SK-N-SH treated with all-trans-retinoic acid at 6 μM for 48 hours (cell line): ENCODE results near the gene HOXC13.

Experiments used
- ATAC-seq: fragments of 200-7000 bp; cut with Tn5 transposase; 3 replicates; pipeline ENCODE4 v1.9.1; 2020; ENCODE audit warnings: mild to moderate bottlenecking, moderate library complexity
- ARNTL ChIP-seq: fragments of 450-650 bp; formaldehyde crosslinking; IDR thresholded peaks from 2 replicates; pipeline ENCODE4 v1.5.0; 2020; ENCODE audit warnings: low read depth, mild to moderate bottlenecking, moderate library complexity, borderline replicate concordance
- BACH2 ChIP-seq: fragments of 250-450 bp; sonication (Bioruptor Pico); IDR thresholded peaks from 2 replicates; pipeline ENCODE4 v1.9.0; 2021; ENCODE audit warnings: mild to moderate bottlenecking, borderline replicate concordance
- CREB5 ChIP-seq: fragments of 250-450 bp; sonication (Bioruptor Pico); IDR thresholded peaks from 2 replicates; pipeline ENCODE4 v1.5.1; 2020; ENCODE audit warnings: low read depth, mild to moderate bottlenecking, moderate library complexity
- CSDC2 ChIP-seq: fragments of 250-450 bp; sonication (Bioruptor Pico); IDR thresholded peaks from 2 replicates; pipeline ENCODE4 v1.5.0; 2020; ENCODE audit warnings: mild to moderate bottlenecking, moderate library complexity
- CSRNP3 ChIP-seq: fragments of 250-450 bp; sonication (Bioruptor Pico); IDR thresholded peaks from 2 replicates; pipeline ENCODE4 v1.5.1; 2021; ENCODE audit warnings: mild to moderate bottlenecking, moderate library complexity
- ESRRG ChIP-seq: fragments of 250-450 bp; sonication (Bioruptor Pico); IDR thresholded peaks from 2 replicates; pipeline ENCODE4 v1.6.1; 2021; ENCODE audit warnings: mild to moderate bottlenecking
- GLIS3 ChIP-seq: fragments of 250-450 bp; sonication (Bioruptor Pico); IDR thresholded peaks from 2 replicates; pipeline ENCODE4 v1.5.0; 2020; ENCODE audit warnings: mild to moderate bottlenecking, moderate library complexity
- OSR1 ChIP-seq: fragments of 250-450 bp; sonication (Bioruptor Pico); IDR thresholded peaks from 2 replicates; pipeline ENCODE4 v1.8.0; 2022; ENCODE audit warnings: moderate library complexity, mild to moderate bottlenecking, inconsistent platforms
- POU6F1 ChIP-seq: fragments of 250-450 bp; sonication (Bioruptor Pico); IDR thresholded peaks from 2 replicates; pipeline ENCODE4 v1.8.0; 2021; ENCODE audit warnings: low read depth, mild to moderate bottlenecking, moderate library complexity, borderline replicate concordance
- PPARA ChIP-seq: fragments of 250-450 bp; sonication (Bioruptor Pico); IDR thresholded peaks from 2 replicates; pipeline ENCODE4 v1.5.0; 2020; ENCODE audit warnings: mild to moderate bottlenecking, borderline replicate concordance
- SNAI2 ChIP-seq: fragments of 250-450 bp; sonication (Bioruptor Pico); IDR thresholded peaks from 2 replicates; pipeline ENCODE4 v1.5.0; 2020; ENCODE audit warnings: mild to moderate bottlenecking, moderate library complexity
- TCF4 ChIP-seq: fragments of 250-450 bp; sonication (Bioruptor Pico); IDR thresholded peaks from 2 replicates; pipeline ENCODE4 v1.8.0; 2021; ENCODE audit warnings: mild to moderate bottlenecking, moderate library complexity, borderline replicate concordance
- TOX ChIP-seq: fragments of 250-450 bp; sonication (Bioruptor Pico); IDR thresholded peaks from 2 replicates; pipeline ENCODE4 v1.8.0; 2021; ENCODE audit warnings: mild to moderate bottlenecking, moderate library complexity, borderline replicate concordance
- ZC3H10 ChIP-seq: fragments of 250-450 bp; sonication (Bioruptor Pico); IDR thresholded peaks from 2 replicates; pipeline ENCODE4 v1.5.1; 2021; ENCODE audit warnings: mild to moderate bottlenecking, moderate library complexity
- ZFP3 ChIP-seq: fragments of 250-450 bp; sonication (Bioruptor Pico); IDR thresholded peaks from 2 replicates; pipeline ENCODE4 v1.5.0; 2020; ENCODE audit warnings: mild to moderate bottlenecking, moderate library complexity
- ZFP30 ChIP-seq: fragments of 450-650 bp; formaldehyde crosslinking; IDR thresholded peaks from 2 replicates; pipeline ENCODE4 v1.5.0; 2022; ENCODE audit warnings: mild to moderate bottlenecking, moderate library complexity
- ZNF565 ChIP-seq: fragments of 450-650 bp; formaldehyde crosslinking; conservative IDR thresholded peaks from 2 replicates; pipeline ENCODE4 v1.5.0; 2020; ENCODE audit warnings: low read depth, mild to moderate bottlenecking, moderate library complexity
- ZNF70 ChIP-seq: fragments of 450-650 bp; formaldehyde crosslinking; IDR thresholded peaks from 2 replicates; pipeline ENCODE4 v1.5.0; 2020; ENCODE audit warnings: mild to moderate bottlenecking, moderate library complexity
- ZNF8 ChIP-seq: fragments of 450-650 bp; formaldehyde crosslinking; IDR thresholded peaks from 2 replicates; pipeline ENCODE4 v1.5.0; 2020; ENCODE audit warnings: mild to moderate bottlenecking, moderate library complexity
- TF ChIP-seq, protein P1 (sequence below): fragments of 250-450 bp; sonication (Bioruptor Pico); IDR thresholded peaks from 2 replicates; pipeline ENCODE4 v1.5.0; 2020; ENCODE audit warnings: mild to moderate bottlenecking, moderate library complexity
- TF ChIP-seq, protein P2 (sequence below): fragments of 250-450 bp; sonication (Bioruptor Pico); IDR thresholded peaks from 2 replicates; pipeline ENCODE4 v1.8.0; 2020; ENCODE audit warnings: mild to moderate bottlenecking, moderate library complexity, borderline replicate concordance

The HOXC13 gene

GRCh38 chr12:53930591-53931255 is 7.9 kb upstream of the HOXC13 start:
- TF ChIP-seq ESRRG (no peak), BACH2 (CRISPR knock-in tag) (no peak), TOX (CRISPR knock-in tag) (no peak), ARNTL (CRISPR knock-in tag) (no peak), POU6F1 (no peak), CREB5 (CRISPR knock-in tag) (no peak), ZNF565 (no peak), ZNF8 (CRISPR knock-in tag) (no peak), GLIS3 (CRISPR knock-in tag) (no peak), SNAI2 (CRISPR knock-in tag) (no peak), OSR1 (CRISPR knock-in tag) (no peak)
- TF ChIP-seq, protein P1, sequence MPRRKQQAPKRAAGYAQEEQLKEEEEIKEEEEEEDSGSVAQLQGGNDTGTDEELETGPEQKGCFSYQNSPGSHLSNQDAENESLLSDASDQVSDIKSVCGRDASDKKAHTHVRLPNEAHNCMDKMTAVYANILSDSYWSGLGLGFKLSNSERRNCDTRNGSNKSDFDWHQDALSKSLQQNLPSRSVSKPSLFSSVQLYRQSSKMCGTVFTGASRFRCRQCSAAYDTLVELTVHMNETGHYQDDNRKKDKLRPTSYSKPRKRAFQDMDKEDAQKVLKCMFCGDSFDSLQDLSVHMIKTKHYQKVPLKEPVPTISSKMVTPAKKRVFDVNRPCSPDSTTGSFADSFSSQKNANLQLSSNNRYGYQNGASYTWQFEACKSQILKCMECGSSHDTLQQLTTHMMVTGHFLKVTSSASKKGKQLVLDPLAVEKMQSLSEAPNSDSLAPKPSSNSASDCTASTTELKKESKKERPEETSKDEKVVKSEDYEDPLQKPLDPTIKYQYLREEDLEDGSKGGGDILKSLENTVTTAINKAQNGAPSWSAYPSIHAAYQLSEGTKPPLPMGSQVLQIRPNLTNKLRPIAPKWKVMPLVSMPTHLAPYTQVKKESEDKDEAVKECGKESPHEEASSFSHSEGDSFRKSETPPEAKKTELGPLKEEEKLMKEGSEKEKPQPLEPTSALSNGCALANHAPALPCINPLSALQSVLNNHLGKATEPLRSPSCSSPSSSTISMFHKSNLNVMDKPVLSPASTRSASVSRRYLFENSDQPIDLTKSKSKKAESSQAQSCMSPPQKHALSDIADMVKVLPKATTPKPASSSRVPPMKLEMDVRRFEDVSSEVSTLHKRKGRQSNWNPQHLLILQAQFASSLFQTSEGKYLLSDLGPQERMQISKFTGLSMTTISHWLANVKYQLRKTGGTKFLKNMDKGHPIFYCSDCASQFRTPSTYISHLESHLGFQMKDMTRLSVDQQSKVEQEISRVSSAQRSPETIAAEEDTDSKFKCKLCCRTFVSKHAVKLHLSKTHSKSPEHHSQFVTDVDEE (CRISPR knock-in tag), result no peak
- TF ChIP-seq, all 23 proteins: peak for 0
- no peak for ATAC-seq

- ATAC-seq, result no peak
- TF ChIP-seq ARNTL (CRISPR knock-in tag) (no peak), CSRNP3 (no peak), BACH2 (CRISPR knock-in tag) (no peak), ZC3H10 (CRISPR knock-in tag) (no peak), ZFP30 (CRISPR knock-in tag) (no peak), TCF4 (no peak), CREB5 (CRISPR knock-in tag) (no peak), ZFP3 (no peak), CSDC2 (CRISPR knock-in tag) (no peak), ZNF565 (no peak), ZNF8 (CRISPR knock-in tag) (no peak), PPARA (CRISPR knock-in tag) (no peak), OSR1 (CRISPR knock-in tag) (no peak), GLIS3 (CRISPR knock-in tag) (no peak), ZNF70 (no peak)
- TF ChIP-seq, protein P1 (CRISPR knock-in tag), result no peak
- TF ChIP-seq, protein P2, sequence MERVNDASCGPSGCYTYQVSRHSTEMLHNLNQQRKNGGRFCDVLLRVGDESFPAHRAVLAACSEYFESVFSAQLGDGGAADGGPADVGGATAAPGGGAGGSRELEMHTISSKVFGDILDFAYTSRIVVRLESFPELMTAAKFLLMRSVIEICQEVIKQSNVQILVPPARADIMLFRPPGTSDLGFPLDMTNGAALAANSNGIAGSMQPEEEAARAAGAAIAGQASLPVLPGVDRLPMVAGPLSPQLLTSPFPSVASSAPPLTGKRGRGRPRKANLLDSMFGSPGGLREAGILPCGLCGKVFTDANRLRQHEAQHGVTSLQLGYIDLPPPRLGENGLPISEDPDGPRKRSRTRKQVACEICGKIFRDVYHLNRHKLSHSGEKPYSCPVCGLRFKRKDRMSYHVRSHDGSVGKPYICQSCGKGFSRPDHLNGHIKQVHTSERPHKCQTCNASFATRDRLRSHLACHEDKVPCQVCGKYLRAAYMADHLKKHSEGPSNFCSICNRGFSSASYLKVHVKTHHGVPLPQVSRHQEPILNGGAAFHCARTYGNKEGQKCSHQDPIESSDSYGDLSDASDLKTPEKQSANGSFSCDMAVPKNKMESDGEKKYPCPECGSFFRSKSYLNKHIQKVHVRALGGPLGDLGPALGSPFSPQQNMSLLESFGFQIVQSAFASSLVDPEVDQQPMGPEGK, result no peak
Measured at GRCh38 chr12:53931844-53932581, 6.6 kb upstream of the HOXC13 start.
